Stimulated activated CD4-positive, alpha-beta T cell treated with anti-CD3 and anti-CD28 coated beads, Interleukin-1b, Interleukin-23, amount 100 ng/mL, for 1 hour (primary cell): ENCODE measurements around the gene SPRYD4.

Experiments used
- DNase-seq, 2 donors: peaks; one replicate each; pipeline ENCODE4 v3.0.0-alpha.2; 2020; ENCODE audit warnings: low read depth in 2 of 2

The SPRYD4 gene

DNA sequence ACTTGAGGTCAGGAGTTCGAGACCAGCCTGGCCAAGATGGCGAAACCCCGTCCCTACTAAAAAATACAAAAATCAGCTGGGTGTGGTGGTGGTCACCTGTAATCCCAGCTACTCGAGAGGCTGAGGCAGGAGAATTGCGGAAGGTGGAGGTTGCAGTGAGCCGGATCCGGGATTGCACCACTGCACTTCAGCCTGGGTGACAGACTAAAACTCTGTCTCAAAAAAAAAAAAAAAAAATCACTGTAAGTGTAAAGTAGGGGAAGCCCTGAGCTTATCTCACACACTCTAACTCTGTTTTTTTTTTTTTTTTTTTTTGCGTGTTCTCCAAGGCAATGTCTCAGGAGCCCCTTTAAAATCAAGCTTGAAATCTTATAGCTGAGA lies 52.8 kb downstream of the SPRYD4 start:
- no peak for DNase-seq

DNA sequence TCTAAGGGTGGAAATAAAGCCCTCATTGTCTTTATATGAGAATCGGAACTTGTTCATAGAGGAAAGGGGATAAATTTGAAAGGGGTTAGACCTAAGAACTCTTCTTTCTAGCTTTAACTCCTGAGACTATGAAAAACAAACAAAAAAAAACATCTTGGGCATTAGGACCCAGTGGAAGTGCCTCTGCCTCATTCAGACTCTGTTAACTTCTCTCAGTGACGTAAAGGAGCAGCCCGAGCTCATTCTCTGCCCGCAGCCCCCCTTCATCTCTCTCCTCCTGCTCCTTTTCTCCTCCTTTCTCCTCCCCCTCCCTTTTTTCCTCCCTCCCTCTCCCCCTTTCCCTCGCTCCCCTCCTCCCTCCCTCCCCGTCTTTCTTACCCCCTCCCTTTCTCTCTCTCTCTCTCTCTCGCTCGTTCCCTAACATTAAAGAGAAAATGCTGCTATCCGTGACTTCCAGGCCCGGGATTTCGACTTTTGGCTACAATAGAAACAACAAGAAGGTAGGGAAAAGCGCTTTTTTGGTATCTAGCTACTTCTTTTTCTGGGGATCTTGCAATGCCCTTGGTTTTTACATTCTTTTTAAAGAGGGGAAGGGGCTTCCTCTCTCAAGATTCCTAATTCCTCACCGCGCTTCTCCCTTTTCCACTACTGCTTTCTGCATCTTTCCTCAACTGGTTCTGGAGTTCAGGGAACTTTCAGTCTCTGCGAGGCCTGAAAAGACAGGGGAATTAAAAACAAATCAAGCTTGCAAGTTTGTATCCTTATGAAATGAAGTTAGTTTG lies 53.4 kb downstream of the SPRYD4 start, which contains the start of gene RBMS2:
Gene RBMS2, plus strand, starts transcription at position 231 of the 782 bp plus-strand sequence. Its CDS starts 204 bp downstream, at position 435.
- no peak for DNase-seq

DNA sequence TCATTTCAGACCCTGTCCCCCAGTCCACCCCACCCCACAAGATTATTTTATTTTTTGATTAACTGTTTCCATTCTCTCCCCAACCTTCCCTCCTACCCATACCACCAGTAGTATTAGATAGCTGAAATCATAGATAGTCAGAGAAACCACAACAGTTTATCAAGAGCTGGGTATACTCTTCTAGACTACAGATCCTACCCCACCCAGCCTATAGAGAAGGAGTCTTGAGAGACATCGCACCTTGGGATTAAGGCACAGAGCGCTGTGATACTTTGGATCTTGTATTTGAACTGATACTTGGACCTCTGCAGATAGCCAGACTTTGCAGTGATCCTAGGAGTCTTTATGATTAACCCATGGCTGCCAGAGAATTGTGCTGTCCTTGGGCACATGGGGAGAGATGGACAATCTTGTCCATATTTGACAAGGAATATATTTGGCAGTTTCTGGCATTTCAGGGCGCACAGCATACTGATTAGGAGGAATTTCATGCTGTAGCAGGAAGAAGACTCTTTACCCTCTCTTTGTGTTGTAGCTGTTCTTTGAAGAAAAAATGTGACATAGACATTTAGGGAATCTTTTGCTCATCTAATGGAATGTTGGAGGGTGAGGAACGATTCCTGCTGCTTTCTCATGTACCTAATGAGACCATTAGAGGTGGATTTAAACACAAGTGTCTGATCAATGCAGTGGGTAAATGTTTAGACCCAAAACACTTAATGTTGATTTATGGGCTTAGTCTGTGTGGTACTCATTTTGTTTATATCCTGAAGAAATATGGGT lies 54.2 kb downstream of the SPRYD4 start:
- no peak for DNase-seq

DNA sequence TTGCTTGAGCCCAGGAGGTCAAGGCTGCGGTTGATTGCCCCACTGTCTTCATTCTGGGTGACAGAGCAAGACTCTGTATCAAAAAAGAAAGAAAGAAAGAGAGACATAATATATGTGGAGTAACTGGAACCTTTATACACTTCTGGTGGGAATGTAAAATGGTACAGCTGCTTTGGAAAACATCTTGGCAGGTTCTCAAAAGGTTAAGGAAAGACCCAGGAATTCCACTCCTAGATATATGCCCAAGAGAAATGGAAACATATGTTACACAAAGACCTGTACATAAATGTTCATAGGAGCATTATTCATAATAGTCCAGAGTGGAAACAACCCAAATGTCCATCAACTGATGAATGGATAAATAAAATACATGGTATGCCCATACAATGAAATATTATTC lies 60.5 kb downstream of the SPRYD4 start:
- no peak for DNase-seq
